ENCODE measurements around the gene UBAC1. TPM values are rescaled to one million over a fixed set of nuclear protein-coding genes. Genes with fewer than 3 reads are reported as not detected.

UBAC1 gene
- total and polyA plus RNA-seq, 9 of the 15 experiments (the other 6 are each of a cell fraction or from before 2014, with no cell fraction given), result 94.0 to 399 (median 228) TPM

GRCh38 chr9:135993765-135994500 is 32.8 kb upstream of the UBAC1 start:
- H3K4me2 ChIP-seq (ENCODE audit: insufficient read depth, low read length), result no peak overlapping the region
- FAIRE-seq (no peak), DNase-seq (ENCODE audit: extremely low read depth in 1 of 4, low spot score in 3 of 4) (no peak)

More at GRCh38 chr9:135993765-135994500, 32.8 kb upstream of the UBAC1 start:
- Histone ChIP-seq H3K9me1 (ENCODE audit: control insufficient read depth, insufficient read depth, low read length) (no peaks in the 10 kb centered on the region), H3K79me2 (ENCODE audit: control insufficient read depth, insufficient read depth, low read length) (no peaks in the 10 kb centered on the region), H3K36me3 (ENCODE audit: control insufficient read depth, insufficient read depth, low read length) (no peaks in the 10 kb centered on the region), H3K27ac (ENCODE audit: extremely low read depth, low read depth, low read length) (no peak overlapping the region), H4K20me1 (replicated peaks; ENCODE audit: control insufficient read depth, insufficient read depth, low read length) (no peaks in the 10 kb centered on the region), H3K9ac (ENCODE audit: insufficient read depth in 1 of 2, low read depth in 2 of 2, low read length in 2 of 2) (peak overlapping the region in 1 of 2 experiments; percentile 72; a peak in 2 of 4 replicates), H3K4me3 (no peak overlapping the region), H2AFZ (ENCODE audit: low read depth, low read length) (no peak overlapping the region), H3K27me3 (ENCODE audit: control insufficient read depth in 2 of 2, insufficient read depth in 2 of 2, low read length in 2 of 2) (no peaks in the 10 kb centered on the region), H3K4me1 (replicated peaks in 1 of 2; ENCODE audit: control insufficient read depth in 2 of 2, insufficient read depth in 2 of 2, low read length in 2 of 2) (peaks cover 22 to 77% of the 10 kb centered on the region in 2 experiments), H3K9me3 (replicated peaks; ENCODE audit: control insufficient read depth, insufficient read depth, low read depth, low read length) (no peaks in the 10 kb centered on the region)
- TF ChIP-seq CBFB (CRISPR knock-in tag; IDR thresholded peaks at IDR 0.05) (0 out of 2 replicates have a peak, but pooled peaks have one; percentile 5), GTF3C2 (IDR thresholded peaks at IDR 0.05; ENCODE audit: borderline replicate concordance, extremely low read depth, insufficient read length) (no peak), NR3C1 (CRISPR knock-in tag; IDR thresholded peaks at IDR 0.05) (no peak), NFIC (IDR thresholded peaks at IDR 0.05) (peak; percentile 65), ZBTB33 (CRISPR knock-in tag; IDR thresholded peaks at IDR 0.05) (peak; percentile 83)
- 77% methylated on average over 27 of the region's 27 CpGs for WGBS (ENCODE audit: insufficient coverage, low coverage, missing lambda C conversion rate)
- ATAC-seq, result no peak
- no TSS peak for BruUV-seq (replicated peaks)
- ChIA-PET CTCF (ENCODE audit: low intra/inter-chr PET ratio) (no interaction called here), POLR2A (interaction anchor here (0.6 kb wide), 2 partner anchors 195 to 200 kb away, joined by 3 to 5 read pairs; no protein-coding TSS in a partner anchor)
- in situ Hi-C loops (cut with MboI), result no loop called here
- intact Hi-C loops (cut with micrococcal nuclease), result no loop called here
